Kidney (tissue), 14 donors: ENCODE data around the gene DNAL1. TPM values are rescaled to one million over a fixed set of nuclear protein-coding genes. Genes with fewer than 3 reads are reported as not detected.

Experiments used
- DNase-seq, 5 donors: peaks; one replicate each; pipeline ENCODE4 v3.0.0-alpha.2; 2013 to 2020
- FAIRE-seq: peaks from 2 replicates; lab custom pipeline; 2012; peaks lifted over from hg19 to GRCh38; lab: Jason Lieb, UNC
- H3K27ac ChIP-seq, 2 donors: one replicate each; pipeline ENCODE4 v1.7.0; 2013; ENCODE audit warnings: low read depth in 2 of 2, low read length in 2 of 2, inconsistent platforms in 1 of 2
- H3K27me3 ChIP-seq: one replicate; pipeline ENCODE4 v1.7.1; 2013; ENCODE audit warnings: low read length, inconsistent platforms; ENCODE audit not compliant: control insufficient read depth, insufficient read depth
- H3K36me3 ChIP-seq, 3 donors: one replicate each; pipeline versions ENCODE4 v1.7.0 to v1.7.1; 2013; ENCODE audit warnings: low read length in 3 of 3, control low read depth in 1 of 3, inconsistent platforms in 1 of 3; ENCODE audit not compliant: insufficient read depth in 3 of 3, control insufficient read depth in 2 of 3
- H3K4me1 ChIP-seq, 3 donors: one replicate each; pipeline versions ENCODE4 v1.7.0 to v1.7.1; 2013; ENCODE audit warnings: low read length in 3 of 3, inconsistent platforms in 1 of 3, low read depth in 1 of 3; ENCODE audit not compliant: control insufficient read depth in 2 of 3, insufficient read depth in 2 of 3
- H3K4me3 ChIP-seq, 3 donors: one replicate each; pipeline versions ENCODE4 v1.7.0 to v1.8.1; 2013; ENCODE audit warnings: low read length in 3 of 3, control low read depth in 1 of 3, inconsistent platforms in 1 of 3
- H3K9ac ChIP-seq, 3 donors: one replicate each; pipeline versions ENCODE4 v1.7.0 to v1.7.1; 2013; ENCODE audit warnings: low read length in 3 of 3, control low read depth in 1 of 3, inconsistent platforms in 1 of 3
- H3K9me3 ChIP-seq, 3 donors: one replicate each; pipeline versions ENCODE4 v1.7.0 to v1.7.1; 2013; ENCODE audit warnings: low read length in 3 of 3, control low read depth in 1 of 3, inconsistent platforms in 1 of 3; ENCODE audit not compliant: control insufficient read depth in 2 of 3, insufficient read depth in 1 of 3
- CTCF ChIP-seq: IDR thresholded peaks from 3 replicates; pipeline ENCODE4 v1.5.1; 2012; ENCODE audit warnings: mild to moderate bottlenecking, moderate library complexity, borderline replicate concordance; ENCODE audit not compliant: insufficient read depth; ENCODE audit errors: extremely low read depth
- intact Hi-C: fragments of 100-400 bp; cut with DNase I; formaldehyde crosslinking; loops from one replicate; pipeline ENCODE4 v1.11.1; 2022
- polyA plus RNA-seq: library from polyadenylated mRNA; stranded (reverse); fragments of 350-450 nt; fragmentation: Illumina TruSeq; extraction: RNeasy Lipid Tissue Mini Kit (QIAGEN cat#74804); gene quantifications from one replicate; pipeline ENCODE4 v1.2.3, GENCODE V29; 2014; ENCODE audit warnings: low read depth, low replicate concordance; ENCODE audit not compliant: insufficient read depth
- total RNA-seq: library from RNA; stranded (reverse); fragmentation: NEBNext Ultra II Directional; extraction: Animal tissue kit (Norgen Biotek cat#: 25700); gene quantifications from one replicate; pipeline ENCODE4 v1.2.1, GENCODE V29; 2021
- donor health status: control.
- donor health status: control.
- donor health status: control.
- donor health status: control.
- donor health status: control.
- donor health status: DM: yes; HTN: yes; CAD: no.
- donor health status: Normal renal cell carcinoma (clear cell type).

The DNAL1 gene
- total and polyA plus RNA-seq, 2 donors from 2014 or later, result 9.3 to 32.3 TPM

- Histone ChIP-seq H3K4me1 (peaks cover 0 to 5% (median 0%) of the 10 kb centered on the region in 3 donors), H3K9me3 (no peaks in the 10 kb centered on the region), H3K27ac (no peak overlapping the region), H3K9ac (no peak overlapping the region), H3K27me3 (no peaks in the 10 kb centered on the region), H3K4me3 (no peak overlapping the region), H3K36me3 (no peaks in the 10 kb centered on the region)
- no peak for TF ChIP-seq CTCF
- intact Hi-C loops, result loop anchor here (10.0 kb wide), 1 partner anchor 123 kb away; no protein-coding TSS in a partner anchor
- FAIRE-seq (no peak), DNase-seq (no peak)
Measured at GRCh38 chr14:73637830-73638229, 7.0 kb upstream of the DNAL1 start.

- intact Hi-C loops, result no loop called here
- no peak for TF ChIP-seq CTCF
- Histone ChIP-seq H3K36me3 (no peaks in the 10 kb centered on the region), H3K9me3 (no peaks in the 10 kb centered on the region), H3K27ac (no peak overlapping the region), H3K27me3 (no peaks in the 10 kb centered on the region), H3K4me3 (no peak overlapping the region), H3K4me1 (peaks cover 0 to 6% (median 6%) of the 10 kb centered on the region in 3 donors), H3K9ac (no peak overlapping the region)
- FAIRE-seq (no peak), DNase-seq (no peak)
Measured at GRCh38 chr14:73640796-73641365, 3.9 kb upstream of the DNAL1 start.

- H3K4me1 ChIP-seq, result peaks cover 0 to 8% (median 6%) of the 10 kb centered on the region in 3 donors
- no peaks in the 10 kb centered on the region for H3K27me3 ChIP-seq
- no peaks in the 10 kb centered on the region for H3K36me3 ChIP-seq
- H3K9ac ChIP-seq, result peak overlapping the region; percentile 65 to 91 (median 66)
- H3K9me3 ChIP-seq, result no peaks in the 10 kb centered on the region
- peak overlapping the region; percentile 90 to 96 (median 93) for H3K4me3 ChIP-seq
- no peak for TF ChIP-seq CTCF
- intact Hi-C loops, result no loop called here
- DNase-seq, result no peak
- peak overlapping the region; percentile 43 to 88 for H3K27ac ChIP-seq
- FAIRE-seq, result no peak
Measured at GRCh38 chr14:73645248-73645610, 443 bp downstream of the DNAL1 start.

GRCh38 chr14:73651005-73651404 lies 6.2 kb downstream of the DNAL1 start:
- no peak for DNase-seq
- Histone ChIP-seq H3K9me3 (no peaks in the 10 kb centered on the region), H3K27ac (no peak overlapping the region), H3K36me3 (peaks cover 0 to 11% (median 0%) of the 10 kb centered on the region in 3 donors), H3K4me1 (peaks cover 0 to under 1% (median 0%) of the 10 kb centered on the region in 3 donors), H3K27me3 (no peaks in the 10 kb centered on the region), H3K9ac (no peak overlapping the region), H3K4me3 (no peak overlapping the region)
- intact Hi-C loops, result no loop called here
- FAIRE-seq, result no peak
- TF ChIP-seq CTCF, result no peak
